A673 (cell line): ENCODE data around the gene ADGRB2. TPM values are rescaled to one million over a fixed set of nuclear protein-coding genes. Genes with fewer than 3 reads are reported as not detected.

Experiments
- BruUV-seq: library from RNA; stranded (reverse); fragments of 400-500 nt; replicated peaks from 2 replicates; lab custom pipeline; 2021; lab: Mats Ljungman, UMichigan
- CTCF ChIA-PET: fragments of 300-600 bp; sonication (Branson Sonifier 250); formaldehyde crosslinking; loops from one replicate; lab custom pipeline; 2022; ENCODE audit warnings: antibody characterized with exemption; lab: Charles Lee
- POLR2A ChIA-PET: fragments of 300-600 bp; sonication (Branson Sonifier 250); formaldehyde crosslinking; loops from one replicate; lab custom pipeline; 2022; ENCODE audit warnings: antibody characterized with exemption; ENCODE audit not compliant: low non-redundant PET; lab: Charles Lee
- DNase-seq: peaks from one replicate; pipeline ENCODE4 v3.0.0-alpha.2; 2015; ENCODE audit warnings: low spot score
- H3K27ac ChIP-seq: fragments of 200-600 bp; sonication (generic); 2 replicates; pipeline ENCODE4 v1.5.1; 2016; ENCODE audit warnings: mixed run types, low read depth, mild to moderate bottlenecking, mixed read lengths, antibody characterized with exemption, low read length; ENCODE audit not compliant: poor library complexity, severe bottlenecking
- H3K27me3 ChIP-seq: fragments of 200-600 bp; sonication (generic); replicated peaks from 2 replicates; pipeline ENCODE4 v1.6.1; 2017; ENCODE audit warnings: mixed run types, low read depth, mild to moderate bottlenecking, mixed read lengths, antibody characterized with exemption, low read length; ENCODE audit not compliant: insufficient read depth, poor library complexity
- H3K36me3 ChIP-seq: fragments of 200-600 bp; sonication (generic); 2 replicates; pipeline ENCODE4 v1.6.1; 2016; ENCODE audit warnings: mixed run types, mild to moderate bottlenecking, mixed read lengths, antibody characterized with exemption, low read length; ENCODE audit not compliant: insufficient read depth, poor library complexity, severe bottlenecking
- H3K4me1 ChIP-seq: fragments of 200-600 bp; sonication (generic); 2 replicates; pipeline ENCODE4 v1.6.1; 2017; ENCODE audit warnings: mixed run types, mild to moderate bottlenecking, mixed read lengths, antibody characterized with exemption, low read length; ENCODE audit not compliant: insufficient read depth, poor library complexity, severe bottlenecking
- H3K4me3 ChIP-seq: fragments of 200-600 bp; sonication (generic); 2 replicates; pipeline ENCODE4 v1.5.1; 2016; ENCODE audit warnings: low read depth, mixed run types, mild to moderate bottlenecking, mixed read lengths, low read length; ENCODE audit not compliant: poor library complexity, severe bottlenecking
- H3K9me3 ChIP-seq: fragments of 200-600 bp; sonication (generic); 2 replicates; pipeline ENCODE4 v1.6.1; 2016; ENCODE audit warnings: mixed run types, low read depth, mild to moderate bottlenecking, mixed read lengths, antibody characterized with exemption, low read length; ENCODE audit not compliant: poor library complexity, severe bottlenecking
- EZH2 ChIP-seq: fragments of 200-600 bp; sonication (generic); IDR thresholded peaks from 2 replicates; pipeline ENCODE4 v1.6.1; 2017; ENCODE audit warnings: borderline replicate concordance, low read depth, mild to moderate bottlenecking, mixed read lengths, antibody characterized with exemption, low read length; ENCODE audit not compliant: poor library complexity, severe bottlenecking
- intact Hi-C: fragments of 100-400 bp; cut with micrococcal nuclease; formaldehyde crosslinking; loops from one replicate; pipeline ENCODE4 v1.10.0; 2022; ENCODE audit not compliant: unreplicated experiment
- total RNA-seq: library from RNA; stranded (reverse); gene quantifications from 2 replicates; pipeline ENCODE4 v1.2.3, GENCODE V29; 2021
- TF ChIP-seq, protein P1 (sequence below): fragments of 300-800, 200-600 bp; sonication (generic); conservative IDR thresholded peaks from 2 replicates; pipeline ENCODE4 v1.5.1; 2017; ENCODE audit warnings: low read depth, mild to moderate bottlenecking, antibody characterized with exemption, low read length, moderate library complexity, mixed read lengths

The ADGRB2 gene
- total RNA-seq, 1 experiment from 2014 or later: 5.9 TPM

DNA sequence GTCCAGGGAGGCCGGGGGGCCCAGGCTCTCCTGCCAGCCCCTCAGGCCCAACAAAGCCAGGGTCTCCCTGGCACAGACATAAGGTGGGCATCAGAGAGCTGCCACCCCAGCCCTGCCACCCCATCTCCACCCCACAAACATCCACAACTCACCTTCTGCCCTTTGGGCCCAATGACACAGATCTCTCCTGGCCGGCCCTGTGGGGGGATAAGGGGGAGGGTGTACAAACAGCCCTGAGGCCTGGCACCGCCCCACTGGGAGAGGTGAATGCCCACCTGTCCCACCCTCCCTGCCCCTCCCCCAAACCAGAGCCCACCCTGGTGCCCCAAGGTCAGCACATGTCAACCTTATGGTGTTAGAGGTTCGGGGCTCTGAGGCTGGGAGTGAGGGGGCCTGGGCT is 72.7 kb downstream of the ADGRB2 start:
- Histone ChIP-seq H3K4me1 (no peaks in the 10 kb centered on the region), H3K9me3 (no peaks in the 10 kb centered on the region), H3K27ac (no peak overlapping the region), H3K27me3 (no peaks in the 10 kb centered on the region), H3K36me3 (no peaks in the 10 kb centered on the region), H3K4me3 (no peak overlapping the region)
- intact Hi-C loops: no loop called here
- ChIA-PET CTCF (no interaction called here), POLR2A (no interaction called here)
- TF ChIP-seq, protein P1, sequence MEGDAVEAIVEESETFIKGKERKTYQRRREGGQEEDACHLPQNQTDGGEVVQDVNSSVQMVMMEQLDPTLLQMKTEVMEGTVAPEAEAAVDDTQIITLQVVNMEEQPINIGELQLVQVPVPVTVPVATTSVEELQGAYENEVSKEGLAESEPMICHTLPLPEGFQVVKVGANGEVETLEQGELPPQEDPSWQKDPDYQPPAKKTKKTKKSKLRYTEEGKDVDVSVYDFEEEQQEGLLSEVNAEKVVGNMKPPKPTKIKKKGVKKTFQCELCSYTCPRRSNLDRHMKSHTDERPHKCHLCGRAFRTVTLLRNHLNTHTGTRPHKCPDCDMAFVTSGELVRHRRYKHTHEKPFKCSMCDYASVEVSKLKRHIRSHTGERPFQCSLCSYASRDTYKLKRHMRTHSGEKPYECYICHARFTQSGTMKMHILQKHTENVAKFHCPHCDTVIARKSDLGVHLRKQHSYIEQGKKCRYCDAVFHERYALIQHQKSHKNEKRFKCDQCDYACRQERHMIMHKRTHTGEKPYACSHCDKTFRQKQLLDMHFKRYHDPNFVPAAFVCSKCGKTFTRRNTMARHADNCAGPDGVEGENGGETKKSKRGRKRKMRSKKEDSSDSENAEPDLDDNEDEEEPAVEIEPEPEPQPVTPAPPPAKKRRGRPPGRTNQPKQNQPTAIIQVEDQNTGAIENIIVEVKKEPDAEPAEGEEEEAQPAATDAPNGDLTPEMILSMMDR: no peak
- no peak for TF ChIP-seq EZH2
- no peak for DNase-seq
- no TSS peak for BruUV-seq

DNA sequence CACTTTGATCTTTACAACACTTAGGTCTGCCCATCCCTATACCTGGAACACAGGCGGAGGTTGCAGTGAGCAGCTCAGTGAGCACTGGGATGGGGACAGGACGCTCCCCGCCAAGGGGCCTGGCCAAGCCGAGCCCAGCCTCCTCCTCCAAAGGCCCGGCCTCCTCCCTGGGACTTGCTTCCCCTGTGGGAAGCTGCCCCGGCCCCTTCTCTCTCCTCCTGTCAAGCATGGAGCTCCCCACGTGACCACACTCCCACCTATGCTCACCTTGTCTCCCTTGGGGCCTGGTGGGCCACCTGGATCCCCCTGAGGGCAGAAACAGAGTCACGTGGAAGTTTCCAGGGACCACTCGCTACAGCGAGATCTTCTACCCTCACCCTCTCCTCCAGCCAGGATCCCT is 73.2 kb downstream of the ADGRB2 start:
- no TSS peak for BruUV-seq
- no peak overlapping the region for H3K27ac ChIP-seq

DNA sequence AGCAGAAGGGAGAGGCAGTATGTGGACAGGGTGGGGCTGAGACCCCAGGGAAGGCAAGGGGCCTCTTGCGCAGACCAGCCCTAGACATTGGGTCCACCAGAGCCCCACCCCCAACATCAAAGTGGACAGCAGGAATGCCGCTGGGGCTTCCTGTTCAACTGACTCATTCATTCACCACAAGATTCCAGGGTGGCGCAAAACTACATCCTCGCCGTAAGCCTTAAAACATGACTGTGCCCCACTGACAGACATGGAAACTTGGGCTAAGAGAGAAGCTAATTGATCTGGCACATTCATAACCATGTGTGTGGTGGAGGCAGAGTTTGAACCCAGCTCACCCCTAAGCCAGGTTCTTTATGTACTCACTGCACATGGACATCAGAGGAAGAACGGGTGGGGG is 74.3 kb downstream of the ADGRB2 start:
- BruUV-seq: no TSS peak
- H3K4me1 ChIP-seq: no peaks in the 10 kb centered on the region
- no peaks in the 10 kb centered on the region for H3K27me3 ChIP-seq
- no peak overlapping the region for H3K4me3 ChIP-seq
- H3K36me3 ChIP-seq: no peaks in the 10 kb centered on the region
- ChIA-PET CTCF (no interaction called here), POLR2A (no interaction called here)
- DNase-seq: no peak
- intact Hi-C loops: no loop called here
- H3K9me3 ChIP-seq: no peaks in the 10 kb centered on the region
- no peak overlapping the region for H3K27ac ChIP-seq
- TF ChIP-seq, protein P1: no peak
- TF ChIP-seq EZH2: no peak

More for the DNA sequence above, 73.2 kb downstream of the ADGRB2 start:
- H3K4me3 ChIP-seq: no peak overlapping the region
- no peaks in the 10 kb centered on the region for H3K9me3 ChIP-seq
- no peaks in the 10 kb centered on the region for H3K36me3 ChIP-seq
- TF ChIP-seq, protein P1: no peak
- TF ChIP-seq EZH2: no peak
- DNase-seq: no peak
- intact Hi-C loops: no loop called here
- H3K4me1 ChIP-seq: no peaks in the 10 kb centered on the region
- no peaks in the 10 kb centered on the region for H3K27me3 ChIP-seq
- ChIA-PET POLR2A (no interaction called here), CTCF (interaction anchor here (0.5 kb wide), 1 partner anchor 382 kb away, joined by 5 read pairs; the partner anchor contains the start of gene TMEM39B)
